Right cardiac atrium (tissue), 5 donors: ENCODE data around the gene CHD6. TPM values are rescaled to one million over a fixed set of nuclear protein-coding genes. Genes with fewer than 3 reads are reported as not detected.

Experiments used
- ATAC-seq, 2 donors: fragments of 200-7000 bp; cut with Tn5 transposase; one replicate each; pipeline versions ENCODE4 v1.8.0 to v1.9.1; 2020; ENCODE audit warnings: moderate library complexity in 2 of 2, mild to moderate bottlenecking in 1 of 2
- DNase-seq, 3 donors: peaks; one replicate each; pipeline ENCODE4 v3.0.0-alpha.2; 2020
- H3K27ac ChIP-seq: one replicate; pipeline ENCODE4 v1.5.1; 2013; ENCODE audit warnings: mild to moderate bottlenecking, low read length, control low read depth, moderate library complexity
- H3K27me3 ChIP-seq: one replicate; pipeline ENCODE4 v1.6.1; 2013; ENCODE audit not compliant: control insufficient read depth, insufficient read depth
- H3K4me1 ChIP-seq: one replicate; pipeline ENCODE4 v1.6.1; 2013; ENCODE audit warnings: low read length; ENCODE audit not compliant: control insufficient read depth, insufficient read depth
- H3K4me3 ChIP-seq: one replicate; pipeline ENCODE4 v1.5.1; 2013; ENCODE audit warnings: low read length, control low read depth
- H3K9me3 ChIP-seq: one replicate; pipeline ENCODE4 v1.6.1; 2013; ENCODE audit warnings: low read length; ENCODE audit not compliant: control insufficient read depth
- WGBS: extraction: QIAGEN DNeasy Blood & Tissue Kit; methylation state at CpG from one replicate; pipeline ENCODE4 v1.1.7; 2013; 5-methylcytosine and 5-hydroxymethylcytosine counted together
- intact Hi-C, 4 donors: fragments of 100-400 bp; cut with DNase I; formaldehyde crosslinking; loops; one replicate each; pipeline versions ENCODE4 v1.11.0 to v1.14.0; 2022 to 2023
- polyA plus RNA-seq: library from polyadenylated mRNA; stranded (reverse); fragments of 200-250 nt; gene quantifications from one replicate; pipeline ENCODE4 v1.2.3, GENCODE V29; 2013
- total RNA-seq, 4 donors: library from RNA; stranded (reverse); fragmentation: NEBNext Ultra II Directional; extraction: Animal tissue kit (Norgen Biotek cat#: 25700); gene quantifications; one replicate each; pipeline ENCODE4 v1.2.1, GENCODE V29; 2021
- donor health status: healthy with polysubstance abuse.
- donor health status: DM: no; HTN: yes; CAD: no.
- donor health status: DM: no; HTN: no; CAD: no.
- donor health status: DM: no; HTN: yes; CAD: no; lungs with severe emphysema.
- donor health status: DM: yes; HTN: yes; CAD: no.

Gene CHD6
- total and polyA plus RNA-seq, 5 donors = 9.7 to 53.9 (median 49.2) TPM

DNA sequence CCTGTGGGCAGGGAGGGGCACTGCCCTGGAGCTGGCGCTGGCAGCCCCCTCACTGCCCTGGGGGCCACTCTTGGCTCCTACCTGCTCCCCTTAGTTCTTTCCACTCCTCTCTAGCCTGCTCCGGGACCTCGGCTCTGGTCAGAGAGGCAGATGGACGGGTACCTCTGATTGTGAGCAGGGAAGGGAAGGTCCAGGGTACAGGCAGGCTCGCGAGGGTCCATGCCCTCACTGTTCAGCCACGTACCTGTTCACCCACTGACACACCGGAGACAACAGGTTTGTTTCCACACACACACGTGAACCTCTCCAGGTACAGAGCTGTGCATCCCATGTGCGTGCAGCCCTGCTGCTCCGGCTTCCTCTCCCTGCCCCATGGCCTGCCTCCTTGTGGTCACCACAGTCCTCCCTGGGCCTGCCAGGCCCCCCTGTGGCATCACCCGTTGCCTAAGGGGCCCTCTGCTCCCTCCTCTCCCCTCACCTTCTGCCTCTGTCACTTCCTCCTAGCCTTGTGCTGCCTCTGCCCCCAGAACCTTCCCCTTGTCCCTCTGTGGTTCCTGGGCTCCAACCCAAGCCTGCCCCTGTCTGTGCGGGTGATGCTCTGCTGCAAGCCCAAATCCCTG lies 253.8 kb downstream of the CHD6 start:
- ATAC-seq = no peak
- intact Hi-C loops = loop anchor here in 2 of 4 donors (5.0 kb wide), 1 partner anchor 43 kb away; no protein-coding TSS in a partner anchor
- DNase-seq = no peak
- no peak overlapping the region for H3K4me3 ChIP-seq
- H3K27me3 ChIP-seq = no peaks in the 10 kb centered on the region
- no peak overlapping the region for H3K27ac ChIP-seq
- H3K4me1 ChIP-seq = no peaks in the 10 kb centered on the region
- WGBS = 92% methylated on average over 13 of the region's 13 CpGs
- H3K9me3 ChIP-seq = no peaks in the 10 kb centered on the region

DNA sequence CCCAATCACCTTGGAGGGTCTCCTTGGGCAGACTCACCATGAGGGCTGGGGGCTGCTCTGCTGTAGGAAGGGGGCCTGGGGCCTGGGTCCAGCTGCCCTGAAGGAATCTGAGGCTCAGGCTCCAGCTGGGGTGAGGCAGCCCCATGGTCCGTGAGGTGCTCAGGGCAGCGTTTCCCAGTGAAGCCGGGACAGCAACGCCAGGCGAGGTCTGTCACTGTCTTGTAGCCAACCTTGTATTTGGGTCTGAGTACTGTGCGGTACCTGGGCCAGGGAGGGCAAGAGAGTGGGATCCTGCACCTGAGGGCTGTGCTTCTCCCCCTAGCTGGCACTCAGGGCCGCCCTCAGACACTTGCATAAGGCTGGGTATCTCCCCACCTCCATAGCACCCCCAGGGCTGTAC lies 254.6 kb downstream of the CHD6 start:
- H3K27me3 ChIP-seq = no peaks in the 10 kb centered on the region
- no peak overlapping the region for H3K27ac ChIP-seq
- ATAC-seq (no peak), DNase-seq (peak in 2 of 3 donors; percentile 19 to 30)
- intact Hi-C loops = loop anchor here in 2 of 4 donors (5.0 kb wide), 1 partner anchor 44 kb away; no protein-coding TSS in a partner anchor
- no peaks in the 10 kb centered on the region for H3K4me1 ChIP-seq
- no peak overlapping the region for H3K4me3 ChIP-seq
- H3K9me3 ChIP-seq = no peaks in the 10 kb centered on the region
- WGBS = 96% methylated on average over 7 of the region's 7 CpGs

DNA sequence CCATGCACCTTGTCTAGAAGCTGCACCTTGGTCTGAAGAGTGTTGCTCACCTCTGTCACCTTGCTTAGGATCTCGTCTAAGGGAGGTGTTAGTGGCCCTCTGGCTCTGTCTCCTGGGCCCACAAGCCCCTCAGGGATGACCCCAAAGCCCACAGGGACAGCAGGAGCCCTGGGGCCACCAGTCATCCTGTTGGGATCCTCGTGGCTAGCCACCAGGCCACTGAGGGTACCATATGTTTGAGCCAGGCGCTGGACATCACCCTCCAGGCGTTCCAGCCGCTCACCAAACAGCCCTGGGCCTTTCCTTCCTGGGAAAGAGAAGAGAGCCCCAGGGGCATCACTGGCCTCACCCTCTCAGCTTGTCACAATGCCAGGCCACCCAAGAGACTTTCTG lies 255.4 kb downstream of the CHD6 start:
- ATAC-seq = no peak
- intact Hi-C loops = loop anchor here in 2 of 4 donors (5.0 kb wide), 1 partner anchor 45 kb away; no protein-coding TSS in a partner anchor
- Histone ChIP-seq H3K9me3 (no peaks in the 10 kb centered on the region), H3K27ac (no peak overlapping the region), H3K4me1 (no peaks in the 10 kb centered on the region), H3K27me3 (no peaks in the 10 kb centered on the region), H3K4me3 (no peak overlapping the region)
- 90% methylated on average over 5 of the region's 5 CpGs for WGBS
- peak in 2 of 3 donors; percentile 27 to 28 for DNase-seq

GRCh38 chr20:41361757-41362747 lies 256.1 kb downstream of the CHD6 start:
- H3K4me1 ChIP-seq = no peaks in the 10 kb centered on the region
- H3K27me3 ChIP-seq = no peaks in the 10 kb centered on the region
- DNase-seq (peak in 2 of 3 donors; percentile 74 to 78), ATAC-seq (peak; percentile 1 to 8)
- WGBS = 77% methylated on average over 45 of the region's 45 CpGs
- no peak overlapping the region for H3K27ac ChIP-seq
- no peaks in the 10 kb centered on the region for H3K9me3 ChIP-seq
- intact Hi-C loops = loop anchor here in 2 of 4 donors (5.0 kb wide), 1 partner anchor 45 kb away; no protein-coding TSS in a partner anchor
- H3K4me3 ChIP-seq = no peak overlapping the region

GRCh38 chr20:41360831-41361756 lies 257.1 kb downstream of the CHD6 start:
- Histone ChIP-seq H3K4me1 (no peaks in the 10 kb centered on the region), H3K27me3 (no peaks in the 10 kb centered on the region), H3K4me3 (no peak overlapping the region), H3K9me3 (no peaks in the 10 kb centered on the region), H3K27ac (peak overlapping the region; percentile 15)
- intact Hi-C loops = loop anchor here in 2 of 4 donors (5.0 kb wide), 1 partner anchor 46 kb away; no protein-coding TSS in a partner anchor
- ATAC-seq (peak in 1 of 2 donors; percentile 2), DNase-seq (peak in 2 of 3 donors; percentile 48 to 55)
- 90% methylated on average over 22 of the region's 22 CpGs for WGBS

GRCh38 chr20:41359541-41360011 lies 258.6 kb downstream of the CHD6 start:
- no peaks in the 10 kb centered on the region for H3K27me3 ChIP-seq
- intact Hi-C loops = loop anchor here in 2 of 4 donors (5.0 kb wide), 1 partner anchor 48 kb away; no protein-coding TSS in a partner anchor
- WGBS = 72% methylated on average over 9 of the region's 9 CpGs
- H3K4me3 ChIP-seq = no peak overlapping the region
- DNase-seq (peak in 2 of 3 donors; percentile 63 to 80), ATAC-seq (peak; percentile 8 to 36)
- H3K9me3 ChIP-seq = no peaks in the 10 kb centered on the region
- peak overlapping the region; percentile 13 for H3K27ac ChIP-seq
- no peaks in the 10 kb centered on the region for H3K4me1 ChIP-seq

GRCh38 chr20:41358717-41359116 lies 259.5 kb downstream of the CHD6 start:
- Histone ChIP-seq H3K27me3 (no peaks in the 10 kb centered on the region), H3K4me1 (no peaks in the 10 kb centered on the region), H3K4me3 (no peak overlapping the region), H3K9me3 (no peaks in the 10 kb centered on the region), H3K27ac (no peak overlapping the region)
- intact Hi-C loops = no loop called here
- ATAC-seq (no peak), DNase-seq (peak in 2 of 3 donors; percentile 38 to 46)
- WGBS = 94% methylated on average over 7 of the region's 7 CpGs

GRCh38 chr20:41358230-41358629 lies 259.9 kb downstream of the CHD6 start:
- ATAC-seq = no peak
- intact Hi-C loops = no loop called here
- Histone ChIP-seq H3K27me3 (no peaks in the 10 kb centered on the region), H3K9me3 (no peaks in the 10 kb centered on the region), H3K4me3 (no peak overlapping the region), H3K4me1 (no peaks in the 10 kb centered on the region), H3K27ac (no peak overlapping the region)
- WGBS = 91% methylated on average over 9 of the region's 9 CpGs
- DNase-seq = peak in 2 of 3 donors; percentile 26 to 34

DNA sequence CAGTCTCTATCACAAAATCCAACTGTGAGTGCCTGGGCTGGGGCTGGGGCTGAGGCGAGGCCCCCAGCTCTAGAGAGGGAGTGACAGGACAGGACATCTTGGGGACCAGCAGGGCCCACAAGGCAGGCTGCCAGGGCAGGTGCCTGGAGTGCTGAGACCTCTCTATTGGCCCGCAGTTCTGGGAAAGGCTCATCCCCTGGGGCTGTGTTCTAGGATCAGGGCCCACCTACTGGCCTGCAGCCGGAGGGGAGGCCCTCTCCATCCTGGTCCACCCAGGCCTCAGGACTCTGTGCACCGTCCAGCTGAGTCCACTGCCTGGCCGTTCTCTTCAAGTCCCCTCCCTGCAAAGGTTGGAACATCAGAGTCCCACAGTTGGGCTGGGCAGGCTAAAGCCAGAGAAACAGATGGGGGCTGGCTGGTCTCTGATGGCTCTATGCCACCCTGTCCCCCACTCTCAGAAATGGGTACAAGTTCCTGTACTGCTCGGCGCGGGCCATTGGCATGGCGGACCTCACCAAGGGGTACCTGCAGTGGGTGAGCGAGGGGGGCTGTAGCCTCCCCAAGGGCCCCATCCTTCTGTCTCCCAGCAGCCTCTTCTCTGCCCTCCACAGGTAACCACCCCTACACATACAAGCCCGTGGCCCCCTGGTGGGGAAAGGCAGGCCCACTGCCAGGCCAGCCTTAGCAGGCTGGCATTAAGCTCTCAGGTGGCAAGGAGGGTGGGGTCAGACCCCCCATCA lies 260.6 kb downstream of the CHD6 start:
- no peaks in the 10 kb centered on the region for H3K9me3 ChIP-seq
- ATAC-seq (no peak), DNase-seq (peak in 2 of 3 donors; percentile 69 to 70)
- H3K4me1 ChIP-seq = no peaks in the 10 kb centered on the region
- H3K27me3 ChIP-seq = no peaks in the 10 kb centered on the region
- intact Hi-C loops = no loop called here
- no peak overlapping the region for H3K27ac ChIP-seq
- WGBS = 82% methylated on average over 11 of the region's 11 CpGs
- H3K4me3 ChIP-seq = no peak overlapping the region
